ENCODE data around the gene DNAH17.
A peak's percentile ranks its signal among the peaks of the same experiment; 100 is the strongest.

DNAH17 gene

GRCh38 chr17:78406920-78407319, 170.3 kb downstream of the DNAH17 start (continued):
- no peak for TF ChIP-seq PRDM4 (tag by site-specific recombination; IDR thresholded peaks at IDR 0.05)
- no peak for TF ChIP-seq AEBP2 (tag by site-specific recombination; IDR thresholded peaks at IDR 0.05; ENCODE audit: borderline replicate concordance)
- peak; percentile 32; the same call in 1 of the 2 replicates for TF ChIP-seq ZFHX2 (tag by site-specific recombination; conservative IDR thresholded peaks at IDR 0.05)
- peak; percentile 33; the same call in 1 of the 2 replicates for TF ChIP-seq EGR2 (tag by site-specific recombination; IDR thresholded peaks at IDR 0.05; ENCODE audit: low read depth)
- no peak for TF ChIP-seq ZNF623 (tag by site-specific recombination; IDR thresholded peaks at IDR 0.05)

GRCh38 chr17:78406396-78406795, 170.8 kb downstream of the DNAH17 start:
- peaks cover 10% of the 10 kb centered on the region for H3K4me1 ChIP-seq (ENCODE audit: control insufficient read depth, insufficient read depth, low read length)
- peaks cover 22 to 84% of the 10 kb centered on the region in 2 experiments; a peak in 2 of 3 replicates for H3K36me3 ChIP-seq (ENCODE audit: control insufficient read depth in 2 of 2, insufficient read depth in 1 of 2, low read length in 2 of 2)
- H3K9me3 ChIP-seq (ENCODE audit: control insufficient read depth, insufficient read depth, low read depth, low read length), result no peaks in the 10 kb centered on the region
- no peak for TF ChIP-seq TCF7L2 (IDR thresholded peaks at IDR 0.05; ENCODE audit: borderline replicate concordance, low read depth, low read length)
- TF ChIP-seq ZNF174 (tag by site-specific recombination; IDR thresholded peaks at IDR 0.05), result no peak
- TF ChIP-seq ZBTB17 (tag by site-specific recombination; IDR thresholded peaks at IDR 0.05), result no peak
- no peak for TF ChIP-seq ZEB2 (tag by site-specific recombination; IDR thresholded peaks at IDR 0.05)
- no peak for TF ChIP-seq KLF1 (tag by site-specific recombination; IDR thresholded peaks at IDR 0.05)
- H3K27ac ChIP-seq (ENCODE audit: extremely low read depth, low read depth, low read length), result no peak overlapping the region
- H3K4me3 ChIP-seq (ENCODE audit: low read depth, low read length), result no peak overlapping the region
- CTCF ChIA-PET, result interaction anchor here (1.5 to 2.4 kb wide), 2 partner anchors 15 to 39 kb away, joined by 4 to 8 read pairs; no protein-coding TSS in a partner anchor
- POLR2A ChIA-PET, result no interaction called here

GRCh38 chr17:78403822-78404221, 173.4 kb downstream of the DNAH17 start:
- no peak overlapping the region for H3K4me3 ChIP-seq (ENCODE audit: low read depth, low read length)
- no peak for TF ChIP-seq SCRT1 (tag by site-specific recombination; IDR thresholded peaks at IDR 0.05; ENCODE audit: borderline replicate concordance)
- no peak overlapping the region for H3K27ac ChIP-seq (ENCODE audit: extremely low read depth, low read depth, low read length)
- ChIA-PET POLR2A (no interaction called here), CTCF (no interaction called here)
- peaks cover 4% of the 10 kb centered on the region for H3K4me1 ChIP-seq (ENCODE audit: control insufficient read depth, insufficient read depth, low read length)
- no peaks in the 10 kb centered on the region for H3K9me3 ChIP-seq (ENCODE audit: control insufficient read depth, insufficient read depth, low read depth, low read length)
- H3K36me3 ChIP-seq (ENCODE audit: control insufficient read depth in 2 of 2, insufficient read depth in 1 of 2, low read length in 2 of 2), result peaks cover 28 to 95% of the 10 kb centered on the region in 2 experiments; a peak in 2 of 3 replicates

GRCh38 chr17:78401891-78402290, 175.3 kb downstream of the DNAH17 start:
- ChIA-PET CTCF (interaction anchor here (1.0 to 2.1 kb wide), 3 partner anchors 10 to 151 kb away, joined by 3 to 11 read pairs (median 5); no protein-coding TSS in a partner anchor), POLR2A (no interaction called here)
- no peak overlapping the region for H3K27ac ChIP-seq (ENCODE audit: extremely low read depth, low read depth, low read length)
- no peaks in the 10 kb centered on the region for H3K4me1 ChIP-seq (ENCODE audit: control insufficient read depth, insufficient read depth, low read length)
- no peaks in the 10 kb centered on the region for H3K9me3 ChIP-seq (ENCODE audit: control insufficient read depth, insufficient read depth, low read depth, low read length)
- H3K4me3 ChIP-seq (ENCODE audit: low read depth, low read length), result no peak overlapping the region
- no peak for TF ChIP-seq ZNF776 (tag by site-specific recombination; IDR thresholded peaks at IDR 0.05; ENCODE audit: borderline replicate concordance)
- no peak for TF ChIP-seq ZNF426 (tag by site-specific recombination; IDR thresholded peaks at IDR 0.05)
- peaks cover 37 to 94% of the 10 kb centered on the region in 2 experiments for H3K36me3 ChIP-seq (ENCODE audit: control insufficient read depth in 2 of 2, insufficient read depth in 1 of 2, low read length in 2 of 2)

All from HEK293 (cell line).